ENCODE results near the gene MBD1.

DNA sequence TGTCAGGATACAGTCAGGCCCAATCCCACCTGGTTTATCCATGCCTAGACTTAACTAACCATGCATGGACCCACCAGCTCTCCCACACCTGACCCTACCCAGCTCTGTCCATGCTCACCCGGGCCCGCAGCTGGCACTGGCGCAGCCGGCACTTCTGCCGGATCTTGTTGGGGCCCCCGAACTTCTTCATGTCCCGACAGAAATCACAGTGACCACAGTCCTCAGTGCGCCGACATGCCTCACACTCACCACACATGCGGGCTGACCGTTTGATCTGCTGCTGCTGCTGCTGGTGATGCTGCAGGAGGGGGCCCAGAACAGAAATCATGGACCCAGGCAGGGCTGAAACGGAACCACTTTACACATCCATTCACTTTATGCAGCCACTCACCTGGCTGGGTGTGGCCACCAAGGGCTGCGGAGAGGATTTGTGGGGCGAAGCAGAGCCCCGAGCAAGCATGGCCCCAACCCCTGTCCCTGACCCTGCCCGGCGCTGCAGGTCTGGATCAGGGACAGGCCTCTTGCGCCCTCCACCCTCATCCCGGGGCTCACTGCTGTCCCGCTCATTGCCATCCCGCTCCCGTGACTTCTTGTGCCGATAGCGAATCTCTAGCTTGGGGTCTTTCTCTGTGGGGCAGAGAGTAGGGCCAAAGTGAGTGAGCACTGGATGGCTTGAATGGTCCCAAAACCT, 4.5 kb upstream of the MBD1 start:
- TF ChIP-seq, protein P1, sequence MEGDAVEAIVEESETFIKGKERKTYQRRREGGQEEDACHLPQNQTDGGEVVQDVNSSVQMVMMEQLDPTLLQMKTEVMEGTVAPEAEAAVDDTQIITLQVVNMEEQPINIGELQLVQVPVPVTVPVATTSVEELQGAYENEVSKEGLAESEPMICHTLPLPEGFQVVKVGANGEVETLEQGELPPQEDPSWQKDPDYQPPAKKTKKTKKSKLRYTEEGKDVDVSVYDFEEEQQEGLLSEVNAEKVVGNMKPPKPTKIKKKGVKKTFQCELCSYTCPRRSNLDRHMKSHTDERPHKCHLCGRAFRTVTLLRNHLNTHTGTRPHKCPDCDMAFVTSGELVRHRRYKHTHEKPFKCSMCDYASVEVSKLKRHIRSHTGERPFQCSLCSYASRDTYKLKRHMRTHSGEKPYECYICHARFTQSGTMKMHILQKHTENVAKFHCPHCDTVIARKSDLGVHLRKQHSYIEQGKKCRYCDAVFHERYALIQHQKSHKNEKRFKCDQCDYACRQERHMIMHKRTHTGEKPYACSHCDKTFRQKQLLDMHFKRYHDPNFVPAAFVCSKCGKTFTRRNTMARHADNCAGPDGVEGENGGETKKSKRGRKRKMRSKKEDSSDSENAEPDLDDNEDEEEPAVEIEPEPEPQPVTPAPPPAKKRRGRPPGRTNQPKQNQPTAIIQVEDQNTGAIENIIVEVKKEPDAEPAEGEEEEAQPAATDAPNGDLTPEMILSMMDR (IDR thresholded peaks at IDR 0.05; ENCODE audit: poor library complexity): no peak
- TF ChIP-seq EZH2phosphoT487 (IDR thresholded peaks at IDR 0.05; ENCODE audit: low read depth, severe bottlenecking, unreplicated experiment) (no peak), EZH2 (IDR thresholded peaks at IDR 0.05; ENCODE audit: borderline replicate concordance) (no peak)
